ENCODE data around the gene EPHB2.

Gene EPHB2

DNA sequence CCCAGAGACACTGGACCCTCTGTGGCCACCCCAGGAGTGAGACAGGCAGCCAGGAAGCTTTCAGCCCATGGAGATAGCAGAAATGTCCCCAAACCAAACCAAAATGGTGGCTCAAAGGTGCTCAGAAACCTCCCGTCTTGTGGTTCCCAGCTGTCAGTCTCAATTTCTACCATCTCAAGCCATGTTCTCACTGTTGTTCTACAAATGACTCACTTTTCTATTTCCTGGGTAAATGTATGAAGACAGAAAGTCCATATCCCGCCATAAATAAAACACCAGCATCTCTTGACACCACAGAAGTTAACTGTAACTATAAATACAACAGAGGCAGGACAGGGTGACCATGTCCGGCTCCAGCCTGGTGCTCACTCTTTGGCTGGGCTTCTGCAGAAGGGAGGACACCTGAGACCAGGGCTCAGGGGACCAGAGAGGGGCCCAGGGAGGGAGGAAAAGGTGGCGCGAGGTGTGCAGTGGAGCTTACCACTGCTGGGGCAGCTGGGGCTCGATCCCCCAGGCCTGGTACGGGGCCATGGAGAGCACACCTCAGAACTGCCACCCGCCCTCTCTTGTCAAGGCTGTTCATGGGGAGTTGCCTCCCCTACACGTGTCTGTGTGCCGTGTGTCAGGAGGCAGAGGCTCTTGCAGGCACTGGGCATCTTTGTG, 43.6 kb downstream of the EPHB2 start:
- peak; percentile 85 for DNase-seq (ENCODE audit: low spot score)
- TF ChIP-seq, protein P1, sequence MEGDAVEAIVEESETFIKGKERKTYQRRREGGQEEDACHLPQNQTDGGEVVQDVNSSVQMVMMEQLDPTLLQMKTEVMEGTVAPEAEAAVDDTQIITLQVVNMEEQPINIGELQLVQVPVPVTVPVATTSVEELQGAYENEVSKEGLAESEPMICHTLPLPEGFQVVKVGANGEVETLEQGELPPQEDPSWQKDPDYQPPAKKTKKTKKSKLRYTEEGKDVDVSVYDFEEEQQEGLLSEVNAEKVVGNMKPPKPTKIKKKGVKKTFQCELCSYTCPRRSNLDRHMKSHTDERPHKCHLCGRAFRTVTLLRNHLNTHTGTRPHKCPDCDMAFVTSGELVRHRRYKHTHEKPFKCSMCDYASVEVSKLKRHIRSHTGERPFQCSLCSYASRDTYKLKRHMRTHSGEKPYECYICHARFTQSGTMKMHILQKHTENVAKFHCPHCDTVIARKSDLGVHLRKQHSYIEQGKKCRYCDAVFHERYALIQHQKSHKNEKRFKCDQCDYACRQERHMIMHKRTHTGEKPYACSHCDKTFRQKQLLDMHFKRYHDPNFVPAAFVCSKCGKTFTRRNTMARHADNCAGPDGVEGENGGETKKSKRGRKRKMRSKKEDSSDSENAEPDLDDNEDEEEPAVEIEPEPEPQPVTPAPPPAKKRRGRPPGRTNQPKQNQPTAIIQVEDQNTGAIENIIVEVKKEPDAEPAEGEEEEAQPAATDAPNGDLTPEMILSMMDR (IDR thresholded peaks at IDR 0.05; ENCODE audit: extremely low read depth, insufficient read depth, missing control alignments), result no peak
- in situ Hi-C loops (cut with MboI; ENCODE audit: low pct_unique_long_range_greater_than_20kb, low sequenced_read_pairs, unreplicated experiment), result no loop called here

DNA sequence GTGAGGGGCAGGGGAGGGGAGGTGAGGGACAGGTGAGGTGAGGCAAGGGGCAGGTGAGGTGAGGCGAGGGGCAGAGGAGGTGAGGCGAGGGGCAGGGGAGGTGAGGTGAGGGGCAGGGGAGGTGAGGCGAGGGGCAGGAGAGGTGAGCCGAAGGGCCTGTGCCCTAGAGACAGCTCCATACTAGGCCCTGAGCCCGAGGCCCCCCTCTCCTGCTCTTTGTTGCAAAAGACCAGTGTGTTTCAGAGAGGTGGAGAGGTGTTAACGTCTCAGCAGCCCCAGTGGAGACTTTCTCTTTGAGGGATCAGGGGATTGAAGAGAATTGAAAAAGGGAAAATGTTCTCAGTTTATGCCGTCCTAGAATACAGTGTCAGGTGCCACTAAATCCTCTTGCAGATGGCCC, 44.2 kb downstream of the EPHB2 start:
- TF ChIP-seq, protein P1 (IDR thresholded peaks at IDR 0.05; ENCODE audit: extremely low read depth, insufficient read depth, missing control alignments), result no peak
- in situ Hi-C loops (cut with MboI; ENCODE audit: low pct_unique_long_range_greater_than_20kb, low sequenced_read_pairs, unreplicated experiment), result no loop called here
- DNase-seq (ENCODE audit: low spot score), result no peak

DNA sequence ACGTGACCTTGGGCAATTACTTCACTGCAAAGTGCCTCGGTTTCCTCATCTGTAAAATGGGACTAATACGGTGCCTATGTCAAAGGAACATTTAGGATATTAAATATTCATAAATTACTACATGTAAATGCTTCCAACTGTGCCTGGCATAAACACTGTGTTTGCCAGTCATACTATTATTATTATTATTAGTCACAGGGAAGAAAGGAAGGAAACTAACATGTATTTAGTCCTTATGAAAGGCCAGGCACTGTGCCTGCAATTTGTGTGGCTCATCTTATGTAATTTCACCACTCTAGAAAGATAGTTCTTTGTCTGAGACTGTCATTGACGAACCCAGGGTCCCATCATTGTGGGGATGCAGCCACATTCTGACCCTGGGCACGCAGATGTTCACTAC, 45.0 kb downstream of the EPHB2 start:
- TF ChIP-seq, protein P1 (IDR thresholded peaks at IDR 0.05; ENCODE audit: extremely low read depth, insufficient read depth, missing control alignments), result no peak
- in situ Hi-C loops (cut with MboI; ENCODE audit: low pct_unique_long_range_greater_than_20kb, low sequenced_read_pairs, unreplicated experiment), result no loop called here
- no peak for DNase-seq (ENCODE audit: low spot score)

DNA sequence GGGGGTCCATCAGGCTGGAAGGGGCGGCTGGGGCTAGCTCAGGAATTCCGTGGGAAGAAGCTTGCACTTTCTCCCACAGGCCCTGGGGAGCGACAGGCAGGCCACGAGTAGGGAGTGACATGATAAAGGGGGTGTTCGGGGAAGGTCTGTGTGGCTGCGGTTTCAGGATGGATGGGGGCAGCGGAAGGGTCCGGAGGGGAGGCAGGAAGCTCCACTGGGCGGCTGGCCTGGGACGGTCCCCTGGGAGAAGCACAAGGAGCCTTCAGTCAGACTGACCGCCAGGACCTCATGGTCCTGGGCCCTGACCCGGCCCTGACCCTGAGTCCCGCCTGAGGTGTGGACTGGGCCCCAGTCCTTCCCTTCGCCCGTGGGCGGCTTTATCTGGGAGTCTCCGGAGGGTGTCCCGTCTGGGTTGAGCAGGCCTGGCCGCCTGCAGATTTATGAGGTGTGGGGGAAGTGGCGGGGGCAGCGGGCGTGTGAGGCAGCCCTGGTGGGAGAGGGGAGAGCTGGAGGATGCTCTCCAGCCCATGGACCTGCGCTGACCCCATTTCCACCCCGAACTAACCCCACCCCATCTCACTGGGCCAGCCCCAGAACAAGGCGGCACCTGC, 45.6 kb downstream of the EPHB2 start:
- TF ChIP-seq, protein P1 (IDR thresholded peaks at IDR 0.05; ENCODE audit: extremely low read depth, insufficient read depth, missing control alignments), result no peak
- in situ Hi-C loops (cut with MboI; ENCODE audit: low pct_unique_long_range_greater_than_20kb, low sequenced_read_pairs, unreplicated experiment), result no loop called here
- DNase-seq (ENCODE audit: low spot score), result no peak

DNA sequence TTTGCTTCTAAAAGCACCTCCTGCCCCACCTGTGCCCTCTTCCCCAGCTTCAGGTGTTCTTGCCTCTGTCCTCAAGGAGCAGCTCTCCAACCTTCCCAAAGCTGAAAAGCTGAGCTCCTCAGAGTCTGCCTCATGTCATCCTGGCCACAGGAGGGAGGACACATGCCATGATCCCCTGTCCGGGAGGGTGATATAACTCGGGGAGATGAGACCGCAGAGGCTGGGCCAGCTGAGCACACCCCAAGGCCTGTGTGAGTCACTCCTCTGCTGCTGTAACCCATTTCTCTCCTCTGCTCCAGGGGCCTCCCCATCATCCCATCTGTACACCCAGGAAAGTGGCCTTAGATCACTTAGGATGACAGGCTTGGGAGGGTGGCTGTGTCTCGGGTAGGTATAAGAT, 49.8 kb downstream of the EPHB2 start:
- in situ Hi-C loops (cut with MboI; ENCODE audit: low pct_unique_long_range_greater_than_20kb, low sequenced_read_pairs, unreplicated experiment), result no loop called here
- DNase-seq (ENCODE audit: low spot score), result no peak
- TF ChIP-seq, protein P1 (IDR thresholded peaks at IDR 0.05; ENCODE audit: extremely low read depth, insufficient read depth, missing control alignments), result no peak

DNA sequence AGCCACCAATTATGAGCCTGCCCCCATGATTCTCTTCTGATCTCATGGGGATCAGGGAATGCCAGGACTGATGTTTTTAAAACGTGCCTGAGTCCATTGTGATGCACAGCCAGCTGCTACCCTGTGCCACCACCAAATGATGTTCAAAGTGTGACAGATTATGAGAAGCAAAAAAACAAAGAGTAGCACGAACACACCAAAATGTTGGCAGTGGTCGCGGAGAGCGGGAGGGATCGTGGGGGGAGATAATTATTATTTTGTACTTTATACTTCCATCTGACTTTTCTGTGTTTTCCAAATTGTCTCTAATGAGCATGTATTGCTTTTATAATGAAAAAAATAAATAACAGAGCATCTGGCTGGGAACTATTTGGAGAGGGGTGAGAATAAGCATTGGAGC, 50.5 kb downstream of the EPHB2 start:
- in situ Hi-C loops (cut with MboI; ENCODE audit: low pct_unique_long_range_greater_than_20kb, low sequenced_read_pairs, unreplicated experiment), result no loop called here
- TF ChIP-seq, protein P1 (IDR thresholded peaks at IDR 0.05; ENCODE audit: extremely low read depth, insufficient read depth, missing control alignments), result no peak
- no peak for DNase-seq (ENCODE audit: low spot score)
